ENCODE measurements around the gene NAB2. TPM values are rescaled to one million over a fixed set of nuclear protein-coding genes. Genes with fewer than 3 reads are reported as not detected.

NAB2 gene
- total RNA-seq, 1 donor from 2014 or later = 11.0 TPM

DNA sequence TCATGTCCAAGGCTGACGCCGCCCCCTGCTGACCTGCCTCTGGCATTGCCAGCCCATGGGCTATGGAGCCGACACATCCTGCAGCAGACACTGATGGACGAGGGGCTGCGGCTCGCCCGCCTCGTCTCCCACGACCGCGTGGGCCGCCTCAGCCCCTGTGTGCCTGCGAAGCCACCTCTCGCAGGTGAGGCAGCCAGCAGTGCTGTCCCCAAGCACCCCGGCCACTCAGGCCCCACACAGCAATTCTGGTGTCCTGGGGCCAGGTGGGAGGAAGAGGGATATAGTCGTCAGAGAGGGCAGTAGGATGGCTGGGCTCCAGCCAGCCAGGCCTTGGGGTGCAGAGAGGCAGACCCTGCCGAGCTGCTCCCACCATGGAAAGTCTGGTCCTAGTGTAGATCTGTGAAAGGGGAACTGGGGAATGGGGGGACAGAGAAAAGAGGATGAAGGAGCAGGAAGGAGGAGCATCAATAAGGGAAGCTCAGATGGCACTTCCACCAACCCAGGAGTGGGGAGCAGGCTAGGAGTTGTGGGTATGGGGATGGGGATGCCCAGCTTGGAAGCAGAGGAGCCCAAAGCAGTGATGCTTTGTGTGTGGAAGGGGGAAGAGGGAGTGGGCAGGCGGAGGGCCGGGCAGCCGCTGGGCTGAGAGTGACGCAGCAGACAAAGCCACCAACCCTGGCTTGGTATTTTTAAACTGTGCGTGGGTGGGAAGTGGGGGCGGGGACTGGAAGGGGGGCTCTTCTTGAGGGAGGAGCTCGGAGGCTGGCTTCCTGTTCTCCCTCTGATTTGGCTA lies 4.7 kb downstream of the NAB2 start:
- intact Hi-C loops (cut with micrococcal nuclease) = loop anchor here (1.0 kb wide), 1 partner anchor 24 kb away; no protein-coding TSS in a partner anchor

DNA sequence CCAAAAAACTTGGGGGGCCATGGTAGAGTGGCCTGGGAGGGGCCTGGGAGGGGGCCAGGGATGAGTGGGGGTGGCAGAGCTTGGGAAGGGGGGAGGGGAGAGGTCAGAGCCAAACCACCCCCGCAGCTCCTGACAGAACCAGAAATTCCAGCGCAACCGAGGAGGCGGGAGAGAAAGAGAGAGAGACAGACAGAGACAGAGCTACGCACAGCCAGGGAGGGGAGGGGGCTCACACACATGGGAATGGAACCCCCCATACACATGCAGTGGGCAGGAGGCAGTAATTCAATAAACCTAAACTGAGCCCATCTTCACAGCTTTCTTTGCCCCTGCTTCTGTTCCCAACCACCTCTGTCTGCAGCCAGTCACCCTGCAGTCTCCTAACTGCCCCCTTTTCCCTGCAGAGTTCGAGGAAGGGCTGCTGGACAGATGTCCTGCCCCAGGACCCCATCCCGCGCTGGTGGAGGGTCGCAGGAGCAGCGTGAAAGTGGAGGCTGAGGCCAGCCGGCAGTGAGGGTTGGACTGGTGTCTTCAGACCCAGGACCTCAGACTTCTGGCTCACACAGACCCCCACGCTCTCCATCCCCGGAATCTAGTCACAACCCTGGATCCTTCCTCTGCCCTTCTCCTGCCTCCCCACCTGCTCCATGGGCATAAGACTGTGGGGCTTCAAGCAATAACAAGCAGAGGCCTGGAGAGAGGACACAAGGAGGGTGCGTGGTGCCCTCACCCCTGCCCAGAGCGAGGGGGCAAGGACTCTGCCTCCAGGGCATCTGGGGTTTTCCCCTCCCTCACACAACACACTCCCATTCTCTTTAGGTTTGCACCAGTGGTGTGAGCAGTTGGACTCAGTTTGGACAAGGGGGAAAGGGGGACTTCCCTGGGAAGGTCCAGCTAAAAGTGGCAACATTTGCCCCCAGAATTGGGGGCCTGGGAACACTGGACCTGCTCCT lies 5.6 kb downstream of the NAB2 start:
- intact Hi-C loops (cut with micrococcal nuclease) = no loop called here

DNA sequence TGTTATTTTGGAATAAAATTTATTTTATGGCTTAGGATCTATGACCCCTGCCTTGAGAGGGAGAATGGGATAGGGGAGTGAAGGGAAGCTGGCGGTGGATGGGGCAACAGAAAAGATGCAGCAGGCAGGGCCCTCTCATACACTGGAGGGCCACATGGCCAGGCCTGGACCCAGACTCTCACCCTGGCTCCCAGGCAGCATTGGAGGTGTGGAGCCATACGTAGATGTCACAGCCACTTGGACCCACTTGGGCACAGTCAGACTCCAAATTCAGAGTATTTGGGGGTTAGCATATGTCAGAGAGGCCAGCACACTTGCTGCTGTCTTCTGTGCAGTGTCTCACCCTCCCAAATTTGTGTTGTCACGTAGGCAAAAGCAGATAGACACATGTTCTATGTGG lies 6.5 kb downstream of the NAB2 start:
- intact Hi-C loops (cut with micrococcal nuclease) = no loop called here

DNA sequence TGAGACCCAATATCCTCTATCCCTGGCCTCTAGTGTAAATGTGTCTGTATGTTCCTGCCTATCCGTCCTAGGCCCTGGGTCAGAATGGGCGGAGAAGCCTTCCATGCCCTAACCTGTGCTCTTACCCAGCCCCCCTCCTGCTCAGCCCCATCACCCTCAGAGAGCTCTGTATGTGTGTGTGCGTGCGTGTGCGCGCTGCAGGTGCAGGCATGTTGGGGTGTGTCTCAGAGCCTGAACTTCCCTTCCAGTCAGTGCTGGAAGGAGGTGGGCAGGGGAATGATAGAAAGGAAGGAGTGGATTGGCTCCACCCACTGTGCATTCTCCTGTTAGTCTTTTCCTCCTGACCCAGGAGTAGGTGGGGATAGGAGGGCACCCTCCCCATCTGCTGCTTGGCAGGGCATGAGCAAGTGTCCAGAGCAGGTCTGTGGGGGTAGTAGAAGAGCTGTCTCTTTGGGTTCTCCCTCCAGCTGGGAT lies 7.2 kb downstream of the NAB2 start:
- intact Hi-C loops (cut with micrococcal nuclease) = no loop called here

DNA sequence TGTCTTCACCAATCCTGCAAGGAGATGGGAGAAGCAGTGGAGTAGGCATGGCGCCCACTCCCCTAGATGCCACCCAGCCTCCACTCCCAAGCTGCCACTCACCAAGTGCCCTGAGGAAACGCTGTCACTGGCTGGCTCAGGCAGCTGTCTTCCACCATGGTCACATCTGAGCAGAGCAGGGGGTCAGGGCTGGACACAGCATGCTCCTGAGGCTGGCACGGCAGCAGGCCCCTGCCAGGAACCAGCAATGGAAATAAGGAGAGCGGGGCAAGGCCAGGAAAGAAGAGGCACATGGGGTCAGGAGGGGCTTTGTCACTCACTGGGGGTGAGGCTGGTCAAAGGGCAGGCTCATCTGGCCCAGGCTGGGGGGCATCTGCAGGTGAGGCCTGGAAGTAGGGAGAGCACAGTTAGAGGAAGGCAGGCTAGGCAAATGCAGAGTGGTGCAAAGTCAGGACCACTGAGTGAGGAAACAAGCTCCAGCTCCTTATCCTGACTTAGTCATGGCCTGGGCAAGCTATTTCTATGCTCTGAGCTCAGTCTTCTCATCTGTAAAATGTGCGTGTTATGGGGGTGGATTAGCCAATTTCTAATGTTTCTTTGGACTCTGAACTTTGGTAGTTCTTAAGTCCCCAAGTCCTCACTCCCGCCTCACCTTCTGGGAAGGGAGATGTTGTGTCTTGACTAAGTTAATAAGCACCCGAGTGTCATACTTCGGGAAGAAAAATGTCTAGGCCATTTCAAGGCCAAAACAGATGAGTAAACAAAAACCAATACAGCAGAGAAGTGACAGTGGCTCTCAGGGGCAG lies 8.0 kb downstream of the NAB2 start:
- intact Hi-C loops (cut with micrococcal nuclease) = no loop called here

DNA sequence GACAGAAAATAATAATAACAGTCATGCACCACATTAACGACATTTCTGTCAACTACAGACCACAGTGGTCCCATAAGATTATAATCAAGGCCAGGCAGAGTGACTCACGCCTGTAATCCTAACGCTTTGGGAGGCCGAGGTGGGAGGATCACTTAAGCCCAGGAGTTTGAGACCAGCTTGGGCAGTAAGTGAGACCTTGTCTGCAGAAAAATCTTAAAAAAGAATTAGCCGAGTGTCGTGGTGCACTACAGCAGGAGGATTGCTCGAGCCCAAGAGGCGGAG lies 8.6 kb downstream of the NAB2 start:
- intact Hi-C loops (cut with micrococcal nuclease) = no loop called here

DNA sequence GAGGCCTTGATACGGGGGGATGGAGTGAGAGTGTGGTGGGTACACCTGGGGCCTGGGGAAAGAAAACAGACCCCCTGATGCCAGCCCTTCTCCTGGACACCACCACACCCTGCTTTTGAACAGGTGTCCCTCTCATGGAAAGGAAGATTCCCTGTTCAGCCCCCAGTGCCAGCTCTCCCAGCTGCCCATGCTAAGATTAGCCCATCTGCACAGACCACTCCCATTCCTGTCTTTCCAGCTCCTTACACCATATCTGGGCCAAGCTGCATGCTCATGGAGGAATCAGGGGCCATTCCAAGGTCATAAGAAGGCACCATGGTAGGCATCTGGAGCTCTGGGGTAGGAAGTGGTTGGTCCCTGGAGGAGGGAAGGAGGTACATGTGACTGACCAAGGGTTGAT lies 9.6 kb downstream of the NAB2 start:
- intact Hi-C loops (cut with micrococcal nuclease) = no loop called here

DNA sequence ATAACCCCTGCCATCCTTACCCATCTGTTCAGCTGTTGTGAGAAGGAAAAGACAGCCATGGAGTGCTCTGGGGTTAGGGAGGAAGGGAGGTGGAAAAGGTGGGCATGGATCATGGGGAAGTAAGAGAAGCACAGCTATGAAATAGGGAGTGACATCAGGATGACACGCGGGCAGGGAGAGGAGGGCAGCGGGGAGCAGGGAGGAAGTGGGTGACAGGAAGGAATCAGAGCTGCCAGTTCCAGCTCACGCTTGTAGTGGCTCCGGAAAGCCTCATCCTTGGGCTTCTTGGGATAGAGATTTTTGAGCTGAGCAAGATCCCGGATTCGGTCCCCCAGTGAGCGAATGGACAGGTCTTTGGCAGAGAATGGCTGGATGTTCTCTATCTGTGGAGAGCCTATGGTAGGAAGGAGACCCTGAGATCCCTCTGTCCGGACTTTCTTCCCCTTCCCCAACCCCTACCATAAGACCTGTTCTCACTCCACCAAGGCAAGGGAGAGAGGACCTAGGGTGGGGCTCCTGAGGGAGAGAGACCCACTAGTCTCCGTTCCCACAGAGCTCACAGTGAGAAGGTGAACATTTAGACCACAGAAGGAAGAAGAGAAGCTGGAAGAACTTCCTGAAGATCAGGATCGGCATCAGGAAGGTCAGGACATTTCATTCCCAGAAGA lies 10.3 kb downstream of the NAB2 start:
- intact Hi-C loops (cut with micrococcal nuclease) = no loop called here

DNA sequence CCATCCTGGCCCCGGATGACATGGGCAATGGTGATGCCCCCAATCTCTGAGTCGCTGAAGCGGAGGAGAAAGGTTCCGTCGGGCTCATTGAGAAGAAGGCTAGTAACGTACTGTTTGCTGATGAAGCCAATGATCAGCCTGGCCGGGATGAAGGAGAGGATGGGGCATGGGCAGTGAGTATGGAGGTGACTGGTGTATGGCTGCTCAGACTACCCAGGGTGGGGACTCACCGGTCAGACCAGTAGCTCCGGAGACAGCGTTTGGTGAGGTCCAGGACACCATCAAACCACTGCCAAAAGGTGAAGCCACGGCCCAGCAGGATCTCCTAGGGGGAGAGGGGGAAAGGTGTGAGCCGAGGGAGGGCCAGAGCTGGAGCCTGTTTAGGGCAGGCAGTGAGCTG lies 10.9 kb downstream of the NAB2 start:
- intact Hi-C loops (cut with micrococcal nuclease) = no loop called here

DNA sequence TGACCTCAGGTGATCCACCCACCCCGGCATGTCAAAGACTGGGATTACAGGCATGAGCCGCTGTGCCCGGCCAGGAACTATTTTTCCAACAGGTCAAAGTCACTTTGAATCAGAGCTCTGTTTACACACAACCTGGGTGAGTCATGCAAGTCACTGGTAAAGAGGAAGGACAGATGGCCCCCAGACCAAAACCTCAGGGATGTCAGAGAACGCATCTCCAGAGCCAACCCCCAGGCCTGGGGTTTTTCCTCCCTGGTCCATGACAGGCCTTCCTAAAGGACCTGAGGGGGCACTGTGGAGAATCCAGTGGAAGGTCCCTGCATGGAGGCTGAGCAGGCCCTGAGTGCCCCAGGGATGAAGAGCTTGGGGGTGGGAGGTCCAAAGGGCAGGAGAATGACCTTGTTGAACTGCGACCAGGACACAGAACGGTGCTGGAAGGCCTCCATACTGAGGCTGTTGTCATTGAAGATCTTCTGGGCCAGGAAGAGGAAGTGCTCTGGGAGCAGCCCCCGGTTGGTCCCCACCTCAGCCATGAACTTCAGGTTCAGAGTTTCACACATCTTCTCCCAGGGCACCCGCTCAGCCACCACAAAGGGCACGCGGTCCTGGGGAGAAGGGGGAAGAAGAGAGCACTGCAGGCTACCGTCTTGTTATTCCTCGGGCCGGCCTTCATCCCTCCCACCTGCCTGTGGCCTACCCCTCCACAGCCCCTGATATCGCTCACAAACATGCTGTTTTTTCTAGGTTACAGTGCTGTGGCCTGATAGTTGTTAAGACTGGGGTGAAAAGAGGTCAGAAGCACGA lies 13.2 kb downstream of the NAB2 start:
- intact Hi-C loops (cut with micrococcal nuclease) = no loop called here

DNA sequence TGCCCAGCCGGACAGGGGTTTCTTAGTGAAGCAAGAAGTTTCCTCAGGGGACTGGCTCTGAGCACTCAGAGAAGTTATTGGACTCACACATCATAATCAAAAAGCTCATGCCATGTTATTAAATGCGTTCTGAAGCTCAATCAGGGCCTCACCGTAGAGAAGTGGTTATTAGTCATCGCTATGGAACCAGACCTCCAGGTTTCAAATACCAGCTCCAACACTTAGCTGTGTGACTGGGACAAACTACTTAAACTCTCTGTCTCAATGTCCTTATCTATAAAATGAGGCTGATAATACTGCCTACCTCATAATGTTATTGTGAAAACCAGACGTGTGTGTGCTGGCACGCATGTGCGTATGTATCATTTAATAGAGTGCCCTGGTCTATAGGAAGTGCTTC lies 14.9 kb downstream of the NAB2 start:
- intact Hi-C loops (cut with micrococcal nuclease) = no loop called here

DNA sequence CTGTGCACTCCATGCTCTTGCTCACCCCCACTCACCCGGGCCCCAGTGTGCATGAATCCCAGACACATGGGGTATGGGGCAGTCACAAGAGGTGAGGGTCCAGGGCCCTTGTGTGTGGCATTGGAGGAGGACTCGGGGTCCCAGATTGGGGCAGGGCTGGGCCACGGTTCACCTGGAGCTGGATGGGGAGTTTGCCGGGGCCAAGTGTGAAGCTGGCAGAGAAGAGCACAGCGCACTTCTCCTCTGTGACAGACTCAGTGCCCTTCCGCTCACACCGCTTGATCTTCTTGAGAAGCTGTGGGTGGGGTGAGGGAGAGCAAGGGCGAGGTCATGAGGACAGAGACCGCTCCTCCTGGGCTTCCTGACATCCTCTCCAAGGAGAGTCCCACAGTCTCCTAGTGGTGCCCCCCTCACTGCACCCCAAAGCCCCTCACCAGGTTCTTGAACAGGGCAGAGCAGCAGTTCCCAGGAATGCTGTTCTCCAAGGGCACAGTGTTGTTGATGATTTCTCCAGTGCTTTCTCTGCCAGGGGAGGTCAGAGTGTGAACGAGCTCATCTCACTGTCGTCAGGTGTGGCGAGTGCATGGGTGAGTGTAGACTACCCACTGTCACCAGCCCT lies 15.5 kb downstream of the NAB2 start:
- intact Hi-C loops (cut with micrococcal nuclease) = no loop called here

DNA sequence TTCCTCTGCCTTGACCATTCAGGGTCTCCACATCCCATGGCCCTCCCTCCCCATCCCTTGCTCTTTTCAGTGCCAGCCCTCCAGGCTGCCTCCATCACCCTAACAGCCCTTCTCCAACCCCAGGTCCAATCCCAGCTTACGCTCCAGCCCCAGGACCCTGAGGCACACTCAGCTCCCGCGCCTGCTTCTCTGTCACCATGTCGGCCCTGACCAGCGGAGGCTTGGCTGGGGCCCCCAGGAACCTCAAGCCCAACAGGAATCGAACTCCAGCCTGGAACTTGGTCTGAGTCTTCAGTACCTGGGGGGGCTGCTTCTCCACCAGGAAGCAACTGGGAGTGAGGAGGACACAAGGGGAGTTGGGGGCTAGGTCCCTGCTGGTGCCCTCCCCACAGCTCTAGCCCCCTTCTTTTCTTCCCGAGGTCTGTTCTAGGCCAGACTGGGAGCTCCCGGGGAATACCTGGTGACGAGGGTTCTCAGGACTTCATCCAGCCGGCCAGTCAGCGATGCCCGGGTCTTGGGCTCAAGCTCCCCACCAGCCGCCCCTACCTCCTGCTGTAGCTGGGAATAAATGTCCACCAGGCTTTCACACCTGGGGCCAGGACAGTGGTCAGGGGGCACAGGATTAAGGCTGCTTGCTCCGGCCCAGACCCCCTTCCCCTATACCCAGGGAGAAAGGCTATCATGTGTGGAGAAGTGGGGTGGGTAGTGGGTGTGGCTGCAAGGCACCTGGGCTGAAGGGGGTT lies 16.3 kb downstream of the NAB2 start:
- intact Hi-C loops (cut with micrococcal nuclease) = no loop called here

DNA sequence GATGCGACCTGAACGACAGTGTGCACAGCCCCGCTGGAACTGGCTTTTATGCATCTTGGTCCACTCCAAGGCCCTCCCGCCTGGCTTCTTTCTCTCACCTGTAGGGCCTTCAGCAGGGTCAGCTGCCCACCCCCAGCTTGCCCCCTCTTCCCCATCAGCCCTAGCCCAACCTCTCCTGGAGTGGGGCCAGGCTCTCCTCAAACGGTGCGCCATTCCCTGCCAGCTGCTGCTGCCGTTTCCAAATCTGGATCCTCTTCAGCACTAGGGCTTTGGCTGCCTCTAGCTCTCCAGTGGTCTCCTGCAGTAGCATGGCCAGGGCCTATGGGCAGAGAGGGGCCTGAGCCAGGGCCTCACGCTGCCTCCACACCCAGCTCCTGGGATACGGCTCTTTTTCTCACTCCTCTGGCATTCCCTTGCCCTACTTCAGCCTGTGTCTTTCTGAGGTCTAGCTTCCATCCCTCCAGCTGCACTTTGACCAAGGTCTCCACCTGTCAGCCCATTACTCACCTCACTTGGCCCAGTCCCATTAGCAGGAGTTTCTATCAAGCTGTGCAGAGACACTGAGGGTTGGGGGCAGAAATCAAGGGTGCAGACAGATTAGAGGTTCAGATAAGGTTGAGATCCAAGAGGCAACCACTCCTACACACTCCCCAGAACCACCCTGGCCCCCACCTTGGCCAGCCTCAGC lies 17.3 kb downstream of the NAB2 start:
- intact Hi-C loops (cut with micrococcal nuclease) = no loop called here

DNA sequence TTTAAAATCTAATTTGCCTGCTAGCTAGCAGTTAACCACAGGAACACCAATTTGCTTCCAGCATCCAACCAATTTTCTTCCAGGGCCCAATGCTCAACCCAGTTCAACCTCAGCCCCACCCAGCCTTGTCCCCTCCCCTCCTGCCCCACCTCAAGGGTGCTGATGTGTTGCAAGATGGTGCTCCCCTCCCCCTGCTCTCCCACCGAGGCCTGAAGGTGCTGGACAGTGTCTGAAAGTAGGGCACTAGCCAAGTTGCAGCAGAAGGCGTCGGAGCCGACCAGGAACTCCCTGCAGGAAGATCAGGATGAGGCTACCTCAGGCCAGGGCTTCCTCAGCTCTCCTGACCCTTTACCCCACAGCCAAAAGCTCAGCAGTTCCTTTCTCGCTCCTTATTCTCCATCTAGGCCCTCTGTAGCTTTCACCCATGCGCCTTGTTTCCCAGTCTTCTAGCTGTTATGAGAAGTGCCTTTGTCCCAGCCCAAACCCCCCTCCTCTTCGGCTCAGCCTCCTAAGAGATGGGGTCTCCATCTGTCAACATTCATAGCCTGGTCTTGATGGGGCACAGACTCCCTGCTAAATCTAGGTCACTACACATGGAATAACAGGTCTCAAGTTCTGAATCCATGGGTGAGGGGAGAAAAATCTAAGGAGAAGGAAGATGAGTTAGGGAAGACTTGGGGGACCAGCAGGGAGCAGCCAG lies 18.7 kb downstream of the NAB2 start:
- intact Hi-C loops (cut with micrococcal nuclease) = no loop called here

DNA sequence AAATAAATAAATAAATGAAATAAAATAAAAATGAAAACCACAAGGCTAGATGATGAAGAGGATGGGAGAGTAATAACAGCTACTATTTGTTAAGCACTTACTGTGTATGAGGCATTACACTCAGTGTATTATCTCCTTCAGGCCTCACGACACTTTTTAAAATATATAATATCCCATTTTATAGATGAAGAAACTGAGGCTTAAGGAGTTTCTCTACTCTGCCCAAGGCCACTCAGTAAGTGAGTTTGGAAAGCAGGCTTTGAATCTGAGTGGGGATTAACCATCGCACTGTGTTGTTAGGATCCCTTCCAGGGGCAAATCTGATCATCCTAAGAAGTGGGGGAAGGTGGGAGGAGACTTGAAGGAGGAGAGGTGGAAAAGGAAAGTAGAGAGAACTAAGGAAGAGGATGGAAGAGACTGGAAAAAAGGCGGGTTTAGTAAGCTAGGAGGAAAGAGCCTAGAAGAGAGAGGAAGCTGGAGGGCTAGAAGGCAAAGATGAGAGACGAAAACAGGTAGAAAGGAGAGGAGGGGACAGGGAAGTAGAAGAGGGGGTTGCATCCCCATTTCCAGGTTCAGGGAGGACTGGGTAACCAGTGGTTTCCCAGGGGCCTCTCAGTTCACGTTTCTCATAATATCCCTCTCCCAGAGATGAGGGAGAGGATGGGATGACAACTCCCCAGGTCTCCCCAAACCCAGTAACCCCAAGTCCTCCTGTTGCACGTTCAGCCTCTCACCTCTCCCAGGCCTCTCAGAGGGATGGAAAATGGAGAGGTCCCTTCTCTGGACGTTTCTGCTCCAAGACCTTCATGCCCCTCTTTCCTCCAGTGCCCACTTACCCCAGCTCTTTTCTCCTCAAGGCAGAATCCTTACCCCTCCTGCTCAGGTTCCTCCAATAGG lies 20.5 kb downstream of the NAB2 start:
- intact Hi-C loops (cut with micrococcal nuclease) = loop anchor here (5.0 kb wide), 1 partner anchor 368 kb away; the partner anchor contains the start of gene ARHGAP9
